GM19468 (cell line): Measurements from ENCODE around the gene GMDS.

ENCODE experiments used
- ATAC-seq: cut with Tn5 transposase; IDR thresholded peaks from one replicate; pipeline ENCODE4 v1.9.1; 2021; ENCODE audit warnings: mild to moderate bottlenecking, moderate library complexity, moderate number of reproducible peaks; ENCODE audit not compliant: unreplicated experiment; ENCODE audit errors: extremely low read depth

GMDS gene

GRCh38 chr6:2245103-2245876, at the start of gene GMDS:
TSS of gene GMDS (minus strand) at chr6:2245605.
- peak; percentile 94 for ATAC-seq

- ATAC-seq, result no peak
Observed at GRCh38 chr6:2285510-2285909, 40.1 kb upstream of the GMDS start.

GRCh38 chr6:2275892-2276242, 30.5 kb upstream of the GMDS start:
- ATAC-seq, result no peak

GRCh38 chr6:2274981-2275891, 29.8 kb upstream of the GMDS start:
- ATAC-seq, result no peak

- no peak for ATAC-seq
Observed at GRCh38 chr6:2272696-2273095, 27.3 kb upstream of the GMDS start.

- ATAC-seq, result no peak
Observed at GRCh38 chr6:2270054-2270453, 24.6 kb upstream of the GMDS start.

- ATAC-seq, result no peak
Observed at GRCh38 chr6:2266841-2267240, 21.4 kb upstream of the GMDS start.

- no peak for ATAC-seq
Observed at GRCh38 chr6:2266031-2266795, 20.8 kb upstream of the GMDS start.

GRCh38 chr6:2264932-2265331, 19.5 kb upstream of the GMDS start:
- no peak for ATAC-seq

- ATAC-seq, result no peak
Observed at GRCh38 chr6:2263896-2264295, 18.5 kb upstream of the GMDS start.

GRCh38 chr6:2259574-2259973, 14.2 kb upstream of the GMDS start:
- no peak for ATAC-seq

- ATAC-seq, result no peak
Observed at GRCh38 chr6:2259002-2259494, 13.6 kb upstream of the GMDS start.

- ATAC-seq, result no peak
Observed at GRCh38 chr6:2258112-2258511, 12.7 kb upstream of the GMDS start.

- no peak for ATAC-seq
Observed at GRCh38 chr6:2257363-2257762, 12.0 kb upstream of the GMDS start.

- no peak for ATAC-seq
Observed at GRCh38 chr6:2254747-2255146, 9.3 kb upstream of the GMDS start.

- ATAC-seq, result no peak
Observed at GRCh38 chr6:2249126-2249525, 3.7 kb upstream of the GMDS start.

GRCh38 chr6:2247664-2248063, 2.3 kb upstream of the GMDS start:
- no peak for ATAC-seq

- no peak for ATAC-seq
Observed at GRCh38 chr6:2245877-2246863, 765 bp upstream of the GMDS start.
